Lower leg skin (tissue), 4 donors: Measurements from ENCODE around the gene ZBTB42. TPM values are rescaled to one million over a fixed set of nuclear protein-coding genes. Genes with fewer than 3 reads are reported as not detected.

Experiments
- DNase-seq, 2 donors: peaks; one replicate each; pipeline ENCODE4 v3.0.0-alpha.2; 2019; ENCODE audit warnings: low spot score in 2 of 2
- H3K4me3 ChIP-seq: fragments of 200-600 bp; sonication (generic); 2 replicates; pipeline ENCODE4 v1.5.1; 2017; ENCODE audit warnings: mild to moderate bottlenecking, low read depth; ENCODE audit not compliant: poor library complexity, severe bottlenecking
- POLR2A ChIP-seq, 2 donors: fragments of 450-650 bp; IDR thresholded peaks; one replicate each; pipeline ENCODE4 v1.6.1; 2016 to 2017; ENCODE audit warnings: antibody characterized with exemption in 2 of 2, mild to moderate bottlenecking in 1 of 2, moderate library complexity in 1 of 2
- WGBS, 2 donors: methylation state at CpG; one replicate each; pipeline ENCODE4 v1.1.5; 2018; 5-methylcytosine and 5-hydroxymethylcytosine counted together
- intact Hi-C: fragments of 100-400 bp; cut with DNase I; formaldehyde crosslinking; loops from one replicate; pipeline ENCODE4 v1.15.0; 2023; ENCODE audit warnings: low total_unique reads
- total RNA-seq, 4 donors: library from RNA; depleted of rRNA; stranded (reverse); fragments of >200 nt; gene quantifications; one replicate each; pipeline ENCODE4 v1.1.0, GENCODE V29; 2016
- TF ChIP-seq, protein P1 (sequence below), 3 donors: fragments of 450-650 bp; IDR thresholded peaks; one replicate each; pipeline ENCODE4 v1.5.1; 2016; ENCODE audit warnings: antibody characterized with exemption in 3 of 3, mild to moderate bottlenecking in 3 of 3, moderate library complexity in 2 of 3

The ZBTB42 gene
- total RNA-seq, 4 donors from 2014 or later: 1.6 to 11.9 (median 8.6) TPM

DNA sequence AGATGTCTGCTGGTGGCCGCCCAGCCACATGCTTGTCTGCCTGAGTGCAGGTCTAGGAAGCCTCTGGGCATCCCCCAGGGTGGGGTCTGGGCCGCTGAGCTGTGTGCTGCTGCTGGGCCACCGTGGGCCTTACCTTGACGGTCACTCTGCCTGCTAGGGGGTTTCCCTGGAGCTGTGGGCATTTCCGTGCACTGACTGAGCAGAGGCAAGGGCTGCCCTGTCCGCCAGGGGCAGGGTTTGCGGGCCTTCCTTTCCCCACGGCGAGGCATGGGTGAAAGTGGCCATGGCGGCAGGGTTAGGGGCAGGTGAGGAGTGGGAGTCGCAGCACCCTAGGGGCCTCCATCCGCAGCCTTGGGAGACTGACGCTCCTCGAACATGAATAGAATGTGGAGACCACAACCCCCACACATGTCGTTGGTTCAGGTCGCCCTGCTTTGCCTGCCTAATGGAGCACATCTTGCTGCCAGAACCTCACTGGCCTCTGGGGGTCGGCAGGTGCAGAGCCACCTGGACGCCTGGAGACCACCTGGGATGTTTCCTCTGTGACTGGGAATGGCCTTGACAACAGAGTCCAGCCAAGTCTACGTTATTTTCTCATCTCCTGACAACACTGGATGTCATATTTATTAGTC lies 2.5 kb downstream of the ZBTB42 start:
- intact Hi-C loops: no loop called here

DNA sequence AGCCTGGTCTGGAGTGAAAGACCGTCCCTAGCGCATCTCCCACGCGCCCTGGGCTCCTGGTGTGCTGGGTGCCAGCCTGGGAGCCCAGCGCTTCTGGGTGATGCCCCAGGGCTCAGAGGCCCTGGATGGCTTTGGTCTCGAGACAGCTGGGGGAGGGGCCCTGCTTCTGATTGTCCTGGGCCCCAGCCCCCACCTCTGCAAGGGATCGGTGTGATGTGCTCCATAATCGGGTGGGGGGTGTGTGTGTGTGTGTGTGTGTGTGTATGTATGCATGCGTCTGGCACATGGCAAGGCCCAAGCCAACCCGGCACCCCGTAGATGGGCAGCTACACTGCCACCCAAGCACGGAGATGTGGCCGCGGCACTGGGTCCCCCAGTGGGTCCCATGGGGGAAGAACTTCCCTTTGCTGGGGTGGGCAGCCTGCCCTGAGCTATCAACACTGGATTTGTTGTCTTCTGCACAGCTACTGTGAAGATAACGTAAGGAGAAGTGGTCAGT lies 3.1 kb downstream of the ZBTB42 start:
- TF ChIP-seq, protein P1, sequence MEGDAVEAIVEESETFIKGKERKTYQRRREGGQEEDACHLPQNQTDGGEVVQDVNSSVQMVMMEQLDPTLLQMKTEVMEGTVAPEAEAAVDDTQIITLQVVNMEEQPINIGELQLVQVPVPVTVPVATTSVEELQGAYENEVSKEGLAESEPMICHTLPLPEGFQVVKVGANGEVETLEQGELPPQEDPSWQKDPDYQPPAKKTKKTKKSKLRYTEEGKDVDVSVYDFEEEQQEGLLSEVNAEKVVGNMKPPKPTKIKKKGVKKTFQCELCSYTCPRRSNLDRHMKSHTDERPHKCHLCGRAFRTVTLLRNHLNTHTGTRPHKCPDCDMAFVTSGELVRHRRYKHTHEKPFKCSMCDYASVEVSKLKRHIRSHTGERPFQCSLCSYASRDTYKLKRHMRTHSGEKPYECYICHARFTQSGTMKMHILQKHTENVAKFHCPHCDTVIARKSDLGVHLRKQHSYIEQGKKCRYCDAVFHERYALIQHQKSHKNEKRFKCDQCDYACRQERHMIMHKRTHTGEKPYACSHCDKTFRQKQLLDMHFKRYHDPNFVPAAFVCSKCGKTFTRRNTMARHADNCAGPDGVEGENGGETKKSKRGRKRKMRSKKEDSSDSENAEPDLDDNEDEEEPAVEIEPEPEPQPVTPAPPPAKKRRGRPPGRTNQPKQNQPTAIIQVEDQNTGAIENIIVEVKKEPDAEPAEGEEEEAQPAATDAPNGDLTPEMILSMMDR (IDR thresholded peaks at IDR 0.05): no peak
- no peak for TF ChIP-seq POLR2A (IDR thresholded peaks at IDR 0.05)
- no peak for DNase-seq
- WGBS, 2 donors: 80 to 84% methylated on average over 13 to 15 of the region's 15 CpGs
- no peak overlapping the region for H3K4me3 ChIP-seq
- intact Hi-C loops: no loop called here

More for the DNA sequence above, 2.5 kb downstream of the ZBTB42 start:
- DNase-seq: no peak
- H3K4me3 ChIP-seq: no peak overlapping the region
- 82 to 83% methylated on average over 5 to 12 of the region's 19 CpGs for WGBS, 2 donors
- TF ChIP-seq, protein P1 (IDR thresholded peaks at IDR 0.05): no peak
- no peak for TF ChIP-seq POLR2A (IDR thresholded peaks at IDR 0.05)

DNA sequence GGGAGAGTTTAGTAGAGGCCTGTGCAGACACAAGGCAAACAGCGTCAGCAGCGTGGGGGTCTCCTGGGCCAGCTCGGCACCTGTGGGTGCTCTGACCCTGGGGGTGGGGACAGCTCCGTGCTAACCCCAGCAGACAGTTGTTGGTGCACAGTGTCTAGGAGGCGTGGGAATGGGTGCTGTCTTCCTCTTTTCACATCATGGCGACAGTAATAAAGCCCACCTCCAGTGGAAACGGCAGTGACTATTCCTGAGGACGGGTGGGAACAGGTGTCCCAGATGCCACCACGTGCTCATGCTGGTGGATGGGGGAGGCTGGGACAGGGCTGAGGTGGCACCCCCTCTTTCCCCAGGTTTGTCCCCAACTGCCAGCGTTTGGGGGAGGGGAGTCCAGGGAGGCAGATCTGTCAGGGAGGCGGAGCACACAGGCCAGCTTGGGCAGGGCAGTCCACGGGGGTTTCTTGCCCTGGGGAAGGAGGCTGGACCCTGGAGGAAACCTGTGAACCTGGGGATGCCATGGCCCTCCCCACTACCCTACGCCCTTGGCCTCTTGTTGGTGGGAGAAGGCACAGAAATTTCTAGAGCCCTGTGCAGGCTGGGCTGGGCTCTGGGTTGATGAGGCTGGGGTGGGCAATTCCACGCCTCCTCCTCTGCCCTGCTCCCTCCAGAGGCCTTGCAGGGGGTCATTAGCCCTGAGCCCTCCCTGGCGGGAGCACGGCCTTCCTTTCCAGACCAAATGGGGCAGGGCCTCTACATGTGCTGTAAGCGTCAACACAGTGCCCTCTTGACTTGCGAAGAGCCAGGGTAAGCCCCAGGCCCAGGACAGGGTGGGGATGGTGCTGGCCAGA lies 3.8 kb downstream of the ZBTB42 start:
- no peak overlapping the region for H3K4me3 ChIP-seq
- intact Hi-C loops: no loop called here
- TF ChIP-seq, protein P1 (IDR thresholded peaks at IDR 0.05): no peak
- TF ChIP-seq POLR2A (IDR thresholded peaks at IDR 0.05): no peak
- 83 to 85% methylated on average over 17 to 18 of the region's 18 CpGs for WGBS, 2 donors
- DNase-seq: no peak

DNA sequence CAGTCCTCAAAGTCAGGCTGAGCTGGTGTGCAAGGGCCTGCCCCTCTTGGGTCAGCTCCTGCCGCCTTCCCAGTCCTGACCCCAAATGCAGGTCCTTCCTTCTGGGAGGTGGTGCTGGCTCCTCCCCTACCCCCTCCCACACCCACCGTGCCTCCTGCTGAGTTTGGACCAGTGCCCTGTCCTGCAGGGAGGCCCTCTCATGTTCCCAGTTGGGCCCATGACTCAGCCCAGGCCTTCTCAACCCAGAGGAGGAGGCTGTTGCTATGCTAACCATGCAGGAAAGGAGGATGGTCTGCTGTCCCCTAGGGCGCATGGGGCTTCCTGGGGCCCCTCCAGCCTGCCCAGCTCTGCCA lies 4.4 kb downstream of the ZBTB42 start:
- no peak overlapping the region for H3K4me3 ChIP-seq
- TF ChIP-seq, protein P1 (IDR thresholded peaks at IDR 0.05): no peak
- no peak for TF ChIP-seq POLR2A (IDR thresholded peaks at IDR 0.05)
- 49 to 61% methylated on average over 3 of the region's 3 CpGs for WGBS, 2 donors
- DNase-seq: no peak
- intact Hi-C loops: no loop called here

DNA sequence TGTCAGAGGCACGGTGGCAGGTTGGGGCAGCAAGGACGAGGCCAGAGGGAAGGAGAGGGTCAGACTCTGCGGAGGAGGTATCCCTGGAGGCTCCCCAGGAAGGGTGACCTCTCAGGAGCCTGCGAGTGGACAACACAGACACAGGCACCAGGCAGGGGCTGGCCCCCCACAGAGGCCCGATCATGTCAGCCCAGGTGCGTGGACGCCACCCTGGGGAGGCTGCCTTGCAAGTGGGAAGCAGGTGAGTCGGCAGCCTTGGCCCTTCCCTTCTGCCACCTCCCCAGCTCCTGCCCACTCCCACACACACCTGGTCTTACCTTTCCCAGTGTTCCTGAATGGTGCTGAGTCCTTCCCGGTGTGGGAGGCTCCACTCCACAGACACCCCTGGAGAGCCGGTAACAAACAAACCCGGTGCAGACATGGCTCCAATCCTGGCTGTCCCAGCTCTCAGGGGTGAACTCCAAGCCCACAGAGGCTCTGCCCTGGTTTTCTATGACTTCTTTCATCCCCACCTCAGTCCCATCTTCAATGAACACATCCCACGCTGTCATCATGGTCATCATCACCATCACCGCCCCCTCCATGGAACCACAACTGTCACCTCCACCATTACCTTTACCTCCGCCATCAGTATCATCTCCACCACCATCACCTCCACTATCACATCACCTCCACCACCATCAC lies 5.2 kb downstream of the ZBTB42 start:
- 76 to 85% methylated on average over 9 to 14 of the region's 14 CpGs for WGBS, 2 donors
- intact Hi-C loops: no loop called here
- DNase-seq: no peak
- no peak overlapping the region for H3K4me3 ChIP-seq
- no peak for TF ChIP-seq POLR2A (IDR thresholded peaks at IDR 0.05)
- TF ChIP-seq, protein P1 (IDR thresholded peaks at IDR 0.05): no peak
